ENCODE measurements around the gene GPC2. TPM values are rescaled to one million over a fixed set of nuclear protein-coding genes. Genes with fewer than 3 reads are reported as not detected.
"Not testable (repeated sequence)": the region's sequence is repeated elsewhere in the genome, so short reads cannot be mapped to it uniquely, and the experiment has no call there.

The GPC2 gene, protein sequence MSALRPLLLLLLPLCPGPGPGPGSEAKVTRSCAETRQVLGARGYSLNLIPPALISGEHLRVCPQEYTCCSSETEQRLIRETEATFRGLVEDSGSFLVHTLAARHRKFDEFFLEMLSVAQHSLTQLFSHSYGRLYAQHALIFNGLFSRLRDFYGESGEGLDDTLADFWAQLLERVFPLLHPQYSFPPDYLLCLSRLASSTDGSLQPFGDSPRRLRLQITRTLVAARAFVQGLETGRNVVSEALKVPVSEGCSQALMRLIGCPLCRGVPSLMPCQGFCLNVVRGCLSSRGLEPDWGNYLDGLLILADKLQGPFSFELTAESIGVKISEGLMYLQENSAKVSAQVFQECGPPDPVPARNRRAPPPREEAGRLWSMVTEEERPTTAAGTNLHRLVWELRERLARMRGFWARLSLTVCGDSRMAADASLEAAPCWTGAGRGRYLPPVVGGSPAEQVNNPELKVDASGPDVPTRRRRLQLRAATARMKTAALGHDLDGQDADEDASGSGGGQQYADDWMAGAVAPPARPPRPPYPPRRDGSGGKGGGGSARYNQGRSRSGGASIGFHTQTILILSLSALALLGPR
- total RNA-seq (3.7 TPM), polyA plus RNA-seq (0.80 TPM)

GRCh38 chr7:100177045-100178001, at the start of gene GPC2, which contains the start of gene STAG3:
TSS of gene GPC2 (minus strand) at chr7:100177381. CDS start at chr7:100177199, 182 bp downstream.
TSS of gene STAG3 (plus strand) at chr7:100177918. CDS start at chr7:100180557, 2,639 bp downstream.
- no peaks in the 10 kb centered on the region for H3K4me1 ChIP-seq (ENCODE audit: insufficient read depth)
- DNase-seq (ENCODE audit: extremely low spot score), result peak; percentile 90
- no peaks in the 10 kb centered on the region for H3K36me3 ChIP-seq (ENCODE audit: insufficient read depth)
- H3K27ac ChIP-seq (ENCODE audit: low read depth), result no peak within 1 kb of the TSS
- WGBS, result 2% methylated on average over 78 of the region's 78 CpGs
- H3K4me3 ChIP-seq (ENCODE audit: low read depth, low read length), result peak within 1 kb of the TSS; percentile 15

- H3K27ac ChIP-seq (ENCODE audit: low read depth); DNase-seq (ENCODE audit: extremely low spot score); H3K4me1 ChIP-seq (ENCODE audit: insufficient read depth); H3K4me3 ChIP-seq (ENCODE audit: low read depth, low read length); H3K36me3 ChIP-seq (ENCODE audit: insufficient read depth): not testable (repeated sequence)
- WGBS, result 86% methylated on average over 6 of the region's 6 CpGs
Observed at GRCh38 chr7:100224891-100225290, 47.7 kb upstream of the GPC2 start.

GRCh38 chr7:100223376-100223927, 46.3 kb upstream of the GPC2 start:
- WGBS, result 92% methylated on average over 17 of the region's 17 CpGs
- not testable (repeated sequence) for H3K36me3 ChIP-seq (ENCODE audit: insufficient read depth)

DNA sequence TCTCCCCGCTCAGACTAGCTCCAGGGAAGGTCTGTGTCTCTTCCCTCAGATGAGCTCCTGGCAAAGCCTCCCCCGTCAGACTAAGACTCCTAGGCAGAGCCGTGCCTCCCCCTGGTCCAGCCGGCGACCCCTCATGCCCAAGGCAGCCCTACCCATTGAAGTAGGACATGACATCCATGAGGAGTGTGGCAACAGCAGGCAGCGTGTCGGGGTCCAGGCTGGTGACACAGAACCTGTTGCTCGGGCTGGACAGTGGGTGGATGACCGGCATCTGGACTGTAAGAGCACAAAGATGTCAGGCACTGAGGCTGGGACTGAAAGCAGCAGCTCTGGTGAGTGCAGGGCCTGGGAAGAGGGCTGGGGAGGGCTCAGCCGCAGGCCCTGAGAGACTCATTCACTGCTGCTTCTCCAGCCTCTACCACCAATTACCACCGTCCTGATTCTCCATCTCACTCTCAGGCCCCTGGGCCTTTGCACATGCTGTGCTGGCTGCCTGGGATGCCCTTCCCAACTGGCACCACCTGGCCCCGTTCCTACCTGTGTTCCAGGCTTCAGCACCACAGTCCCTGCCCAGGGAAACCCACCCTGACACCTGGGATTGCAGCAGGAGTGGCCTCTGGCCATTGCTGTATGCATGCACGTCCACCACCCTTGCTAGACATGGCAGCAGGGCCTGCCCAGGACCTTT, 45.4 kb upstream of the GPC2 start:
- 96% methylated on average over 13 of the region's 13 CpGs for WGBS
- peaks cover 2% of the 10 kb centered on the region for H3K36me3 ChIP-seq (ENCODE audit: insufficient read depth)
- no peak for DNase-seq (ENCODE audit: extremely low spot score)

More at GRCh38 chr7:100223376-100223927, 46.3 kb upstream of the GPC2 start:
- H3K4me3 ChIP-seq (ENCODE audit: low read depth, low read length); H3K27ac ChIP-seq (ENCODE audit: low read depth); H3K4me1 ChIP-seq (ENCODE audit: insufficient read depth); DNase-seq (ENCODE audit: extremely low spot score): not testable (repeated sequence)

DNA sequence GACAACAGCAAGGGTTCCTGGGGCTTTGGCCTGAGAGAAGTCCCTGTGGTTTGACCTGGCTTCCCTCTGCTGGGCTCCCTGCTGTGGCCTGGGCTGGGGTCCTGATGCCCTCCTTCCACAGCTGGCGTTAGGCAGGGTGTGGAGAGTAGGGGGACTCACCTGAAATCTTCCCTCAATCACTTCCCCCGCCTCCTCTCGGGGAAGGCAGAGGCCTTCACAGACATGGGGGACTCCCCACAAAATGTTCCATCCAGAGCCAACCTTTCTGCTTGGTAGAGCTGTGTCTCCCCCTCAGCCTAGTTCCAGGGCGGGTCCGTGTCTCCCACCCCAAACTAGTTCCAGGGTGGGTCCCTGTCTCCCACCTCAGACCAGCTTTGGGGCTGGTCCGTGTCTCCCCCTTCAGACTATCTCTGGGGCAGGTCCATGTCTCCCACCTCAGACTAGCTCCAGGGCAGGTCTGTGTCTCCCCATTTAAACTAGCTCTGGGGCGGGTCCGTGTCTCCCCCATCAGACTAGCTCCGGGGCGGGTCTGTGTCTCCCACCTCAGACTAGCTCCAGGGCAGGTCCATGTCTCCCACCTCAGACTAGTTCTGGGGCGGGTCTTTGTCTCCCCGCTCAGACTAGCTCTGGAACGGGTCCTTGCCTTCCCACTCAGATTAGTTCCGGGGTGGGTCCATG, 44.7 kb upstream of the GPC2 start:
- peak overlapping the region; percentile 24 for H3K27ac ChIP-seq (ENCODE audit: low read depth)
- no peak for DNase-seq (ENCODE audit: extremely low spot score)
- H3K4me3 ChIP-seq (ENCODE audit: low read depth, low read length), result no peak overlapping the region
- 85% methylated on average over 14 of the region's 14 CpGs for WGBS
- H3K36me3 ChIP-seq (ENCODE audit: insufficient read depth), result peaks cover 2% of the 10 kb centered on the region
- H3K4me1 ChIP-seq (ENCODE audit: insufficient read depth), result no peaks in the 10 kb centered on the region

More for the DNA sequence above, 45.4 kb upstream of the GPC2 start:
- no peaks in the 10 kb centered on the region for H3K4me1 ChIP-seq (ENCODE audit: insufficient read depth)
- no peak overlapping the region for H3K4me3 ChIP-seq (ENCODE audit: low read depth, low read length)
- no peak overlapping the region for H3K27ac ChIP-seq (ENCODE audit: low read depth)

GRCh38 chr7:100221231-100221718, 44.1 kb upstream of the GPC2 start:
- H3K36me3 ChIP-seq (ENCODE audit: insufficient read depth), result peaks cover 2% of the 10 kb centered on the region
- WGBS, result 87% methylated on average over 5 of the region's 5 CpGs
- H3K4me3 ChIP-seq (ENCODE audit: low read depth, low read length), result no peak overlapping the region
- H3K27ac ChIP-seq (ENCODE audit: low read depth), result peak overlapping the region; percentile 24
- no peaks in the 10 kb centered on the region for H3K4me1 ChIP-seq (ENCODE audit: insufficient read depth)
- no peak for DNase-seq (ENCODE audit: extremely low spot score)

DNA sequence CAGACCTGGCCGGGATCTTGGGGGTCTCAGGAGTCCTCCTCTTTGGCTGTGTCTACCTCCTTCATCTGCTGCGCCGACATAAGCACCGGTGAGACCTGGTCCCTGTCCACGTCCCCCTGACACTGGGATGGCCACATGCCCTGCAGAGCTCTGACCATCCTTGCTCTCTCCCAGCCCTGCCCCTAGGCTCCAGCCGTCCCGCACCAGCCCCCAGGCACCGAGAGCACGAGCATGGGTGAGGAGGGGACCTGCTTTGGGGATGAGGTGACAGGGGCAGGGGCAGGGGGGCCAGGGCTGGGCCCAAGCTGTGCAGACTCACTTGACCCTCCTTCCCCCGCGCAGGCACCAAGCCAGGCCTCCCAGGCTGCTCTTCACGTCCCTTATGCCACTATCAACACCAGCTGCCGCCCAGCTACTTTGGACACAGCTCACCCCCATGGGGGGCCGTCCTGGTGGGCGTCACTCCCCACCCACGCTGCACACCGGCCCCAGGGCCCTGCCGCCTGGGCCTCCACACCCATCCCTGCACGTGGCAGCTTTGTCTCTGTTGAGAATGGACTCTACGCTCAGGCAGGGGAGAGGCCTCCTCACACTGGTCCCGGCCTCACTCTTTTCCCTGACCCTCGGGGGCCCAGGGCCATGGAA, 43.5 kb upstream of the GPC2 start:
- Histone ChIP-seq H3K4me1 (ENCODE audit: insufficient read depth) (no peaks in the 10 kb centered on the region), H3K4me3 (ENCODE audit: low read depth, low read length) (peak overlapping the region; percentile 32), H3K27ac (ENCODE audit: low read depth) (no peak overlapping the region), H3K36me3 (ENCODE audit: insufficient read depth) (peaks cover 2% of the 10 kb centered on the region)
- WGBS, result 88% methylated on average over 22 of the region's 22 CpGs
- no peak for DNase-seq (ENCODE audit: extremely low spot score)

- not testable (repeated sequence) for H3K4me1 ChIP-seq (ENCODE audit: insufficient read depth); H3K36me3 ChIP-seq (ENCODE audit: insufficient read depth); DNase-seq (ENCODE audit: extremely low spot score)
- Histone ChIP-seq H3K4me3 (ENCODE audit: low read depth, low read length) (peak within 1 kb of the TSS; percentile 32), H3K27ac (ENCODE audit: low read depth) (peak within 1 kb of the TSS; percentile 69)
- WGBS, result 86% methylated on average over 25 of the region's 27 CpGs
Observed at GRCh38 chr7:100219801-100220585, 42.8 kb upstream of the GPC2 start, which contains the start of gene PVRIG. TSS of gene PVRIG (plus strand) at chr7:100219949. CDS start at chr7:100219971, 22 bp downstream.

DNA sequence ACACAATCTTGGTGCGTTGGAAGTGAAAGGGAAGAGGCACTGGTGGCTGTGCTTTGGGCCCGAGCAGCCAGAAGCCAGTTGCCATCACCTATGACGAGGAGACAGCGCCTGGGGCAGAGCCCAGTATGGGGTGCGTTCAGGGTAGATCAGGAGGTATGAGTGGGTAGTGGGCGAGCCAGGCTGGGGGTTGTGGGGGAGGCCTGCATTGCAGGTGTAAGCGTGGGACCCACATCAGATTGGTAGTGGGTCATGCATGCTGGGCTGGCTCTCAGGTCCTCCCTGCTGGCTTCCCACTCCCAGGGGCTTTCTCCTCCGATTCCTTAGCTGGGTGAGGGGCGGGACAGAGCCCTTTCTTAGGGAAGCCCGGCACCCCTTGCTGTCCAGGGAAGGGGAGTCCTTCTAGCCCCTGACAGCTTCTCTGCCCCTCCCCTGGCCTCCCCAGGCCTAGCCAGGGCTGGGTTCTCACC, 42.1 kb upstream of the GPC2 start:
- 84% methylated on average over 10 of the region's 10 CpGs for WGBS
- Histone ChIP-seq H3K27ac (ENCODE audit: low read depth) (no peak overlapping the region), H3K36me3 (ENCODE audit: insufficient read depth) (peaks cover 2% of the 10 kb centered on the region), H3K4me3 (ENCODE audit: low read depth, low read length) (no peak overlapping the region), H3K4me1 (ENCODE audit: insufficient read depth) (no peaks in the 10 kb centered on the region)
- DNase-seq (ENCODE audit: extremely low spot score), result no peak

- H3K36me3 ChIP-seq (ENCODE audit: insufficient read depth); H3K27ac ChIP-seq (ENCODE audit: low read depth); DNase-seq (ENCODE audit: extremely low spot score); H3K4me1 ChIP-seq (ENCODE audit: insufficient read depth); H3K4me3 ChIP-seq (ENCODE audit: low read depth, low read length): not testable (repeated sequence)
- WGBS, result 1% methylated on average over 2 of the region's 5 CpGs
Observed at GRCh38 chr7:100217934-100218333, 40.8 kb upstream of the GPC2 start.

DNA sequence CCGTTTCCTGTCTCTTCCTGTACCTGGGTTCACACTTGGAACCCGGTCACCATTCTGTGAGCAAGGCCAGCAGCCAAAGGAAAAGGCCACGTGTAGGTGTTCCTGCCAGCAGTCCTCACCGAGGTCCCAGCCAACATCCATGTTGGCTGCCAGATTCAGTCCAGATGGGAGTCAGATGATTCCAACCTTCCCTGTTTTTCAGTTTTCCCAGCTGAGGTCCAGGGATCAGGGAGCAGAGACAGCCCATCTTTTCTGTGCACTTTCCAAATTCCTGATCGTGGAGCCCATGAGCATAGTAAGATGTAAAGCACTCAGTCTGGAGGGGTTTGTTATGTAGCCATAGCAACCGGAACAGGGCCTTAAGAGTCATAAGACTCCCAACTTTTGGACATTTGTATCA, 38.7 kb upstream of the GPC2 start:
- no peak overlapping the region for H3K27ac ChIP-seq (ENCODE audit: low read depth)
- peak; percentile 32 for DNase-seq (ENCODE audit: extremely low spot score)
- H3K4me3 ChIP-seq (ENCODE audit: low read depth, low read length), result no peak overlapping the region
- 30% methylated on average over 6 of the region's 6 CpGs for WGBS
- no peaks in the 10 kb centered on the region for H3K4me1 ChIP-seq (ENCODE audit: insufficient read depth)
- H3K36me3 ChIP-seq (ENCODE audit: insufficient read depth), result no peaks in the 10 kb centered on the region
